Measurements from ENCODE around the gene PCLO.
"Not testable (repeated sequence)": the region's sequence is repeated elsewhere in the genome, so short reads cannot be mapped to it uniquely, and the experiment has no call there.

PCLO gene

GRCh38 chr7:82959528-82959927, 203.2 kb downstream of the PCLO start:
- no peak for DNase-seq

GRCh38 chr7:82957521-82957920, 205.2 kb downstream of the PCLO start:
- no peak for DNase-seq

DNA sequence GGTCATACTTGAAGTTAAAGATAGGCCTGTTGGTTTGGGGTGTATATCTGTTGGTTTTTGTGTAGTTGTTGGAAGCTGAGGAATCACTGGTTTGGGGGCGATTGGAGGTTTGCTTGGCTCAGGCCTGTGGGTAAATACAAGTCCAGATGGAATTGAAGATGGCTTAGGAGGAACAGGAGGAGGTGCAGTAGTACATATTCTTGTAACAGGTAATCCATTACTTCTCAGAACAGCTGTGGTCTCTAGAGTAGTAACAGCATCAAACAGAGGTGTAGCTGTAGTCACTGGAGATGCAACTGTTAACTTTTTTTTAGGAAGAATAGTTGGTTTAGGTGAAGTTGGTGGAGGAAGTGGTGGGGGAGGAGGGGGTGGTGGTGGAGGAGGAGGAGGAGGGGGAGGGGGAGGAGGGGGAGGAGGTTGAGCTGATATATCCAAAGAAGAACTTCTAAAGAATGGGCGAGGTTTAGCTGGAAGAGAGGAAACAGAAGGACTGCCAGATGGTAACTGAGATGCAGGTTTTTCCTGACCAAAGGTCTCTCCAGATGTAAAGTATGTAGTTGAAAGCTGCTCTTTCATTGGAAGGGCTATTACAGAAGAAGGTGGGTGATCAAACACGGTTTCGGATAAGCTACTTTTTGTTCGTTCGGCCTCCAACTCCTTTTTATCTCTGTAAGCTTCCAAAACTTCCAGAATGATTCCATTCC, 209.2 kb downstream of the PCLO start:
- no peak for DNase-seq

DNA sequence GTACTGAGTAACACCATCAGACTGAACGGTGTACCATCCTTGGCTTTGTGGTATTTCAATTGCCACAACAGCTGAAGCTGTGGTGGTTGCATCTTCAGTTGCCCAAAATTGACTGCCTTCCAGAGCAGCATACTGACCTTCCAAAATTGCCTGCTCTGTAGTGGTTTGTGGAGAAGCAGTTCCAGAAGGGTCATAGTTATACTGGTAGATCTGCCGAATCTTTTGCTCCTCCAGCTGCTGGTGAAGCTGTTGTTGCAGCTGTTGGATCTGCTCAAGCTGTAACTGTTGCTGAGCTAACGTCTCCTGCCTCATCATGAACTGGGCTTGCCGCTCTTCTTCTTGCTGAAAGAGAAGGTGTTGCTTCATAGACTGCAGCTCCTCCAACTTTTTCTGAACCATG, 212.2 kb downstream of the PCLO start:
- DNase-seq: peak; percentile 4

- no peak for DNase-seq
Observed at GRCh38 chr7:82945480-82945879, 217.2 kb downstream of the PCLO start.

- DNase-seq: no peak
Observed at GRCh38 chr7:82945056-82945455, 217.6 kb downstream of the PCLO start.

DNA sequence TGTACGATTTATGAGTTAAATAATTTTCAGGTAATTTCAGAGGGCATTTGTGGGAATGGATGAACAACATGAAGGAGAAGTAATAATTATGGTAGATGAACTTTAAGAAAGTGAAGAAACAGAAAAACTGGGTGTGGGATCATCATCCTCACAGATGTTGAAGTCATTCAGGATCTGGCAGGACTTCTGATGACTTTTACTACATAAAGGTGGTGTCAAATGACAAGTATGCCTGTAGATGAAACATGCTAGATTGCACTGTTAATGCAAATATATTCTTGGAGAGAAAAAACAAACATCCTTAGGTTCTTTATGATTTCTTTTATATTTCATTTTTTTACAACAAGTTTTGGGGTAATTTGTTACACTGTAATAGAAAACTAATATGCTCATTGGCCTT, 230.2 kb downstream of the PCLO start:
- no peak for DNase-seq

DNA sequence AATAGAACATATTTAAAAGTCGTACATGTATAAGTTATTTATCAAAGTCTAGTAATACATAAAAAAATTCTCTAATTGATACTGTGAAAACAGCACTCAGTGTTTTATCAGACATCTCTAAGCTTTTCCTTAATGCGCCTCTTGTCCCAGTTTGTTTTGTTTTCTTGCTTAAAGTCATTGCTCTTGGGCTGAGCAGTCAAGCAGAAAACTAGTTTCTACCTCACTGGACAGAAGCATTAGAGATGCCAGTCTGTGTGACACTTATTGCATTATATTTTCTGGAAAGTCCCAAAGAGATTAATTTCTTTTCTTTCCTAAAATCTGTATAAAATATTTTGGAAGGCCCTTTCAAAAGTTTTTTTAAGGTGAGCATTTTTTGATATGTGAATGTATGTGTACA, 236.2 kb downstream of the PCLO start:
- no peak for DNase-seq

DNA sequence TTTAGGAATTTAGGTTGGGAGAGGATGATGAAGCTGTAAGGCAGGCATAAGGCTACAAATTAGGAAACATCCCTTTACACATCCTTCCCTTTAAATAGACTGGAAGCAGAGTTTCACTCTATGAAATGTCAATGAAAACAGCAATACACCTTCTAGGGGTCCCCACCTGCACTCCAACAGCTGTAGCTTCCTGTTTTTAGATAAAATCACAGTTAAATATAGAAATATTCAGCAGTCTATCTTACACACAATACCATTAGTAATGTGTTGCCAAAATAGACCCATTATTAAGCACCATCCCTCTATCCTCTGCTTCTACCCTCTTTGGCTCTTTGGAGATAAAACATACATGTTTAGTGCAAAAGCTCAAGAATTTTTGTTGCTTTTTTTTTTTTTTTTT, 237.4 kb downstream of the PCLO start:
- no peak for DNase-seq

DNA sequence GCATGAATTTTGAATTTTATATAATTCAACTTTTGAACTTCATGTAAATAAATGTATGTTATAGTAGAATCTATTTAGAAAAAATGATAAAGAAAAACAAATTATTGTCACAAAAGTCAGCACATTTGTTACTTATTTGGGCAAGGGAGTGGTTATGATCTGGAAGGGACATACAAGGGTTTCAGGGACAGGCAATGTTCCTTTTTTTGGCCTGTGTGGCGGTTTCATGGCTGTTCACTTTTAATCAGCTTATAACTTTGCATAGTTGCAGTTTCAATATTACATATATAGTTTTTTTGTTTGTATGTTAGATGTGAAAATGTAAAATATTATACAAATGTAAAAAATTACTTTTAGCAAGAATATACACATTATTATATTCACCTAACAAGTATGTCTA, 256.2 kb downstream of the PCLO start:
- DNase-seq: no peak

GRCh38 chr7:82904871-82905270, 257.8 kb downstream of the PCLO start:
- no peak for DNase-seq

DNA sequence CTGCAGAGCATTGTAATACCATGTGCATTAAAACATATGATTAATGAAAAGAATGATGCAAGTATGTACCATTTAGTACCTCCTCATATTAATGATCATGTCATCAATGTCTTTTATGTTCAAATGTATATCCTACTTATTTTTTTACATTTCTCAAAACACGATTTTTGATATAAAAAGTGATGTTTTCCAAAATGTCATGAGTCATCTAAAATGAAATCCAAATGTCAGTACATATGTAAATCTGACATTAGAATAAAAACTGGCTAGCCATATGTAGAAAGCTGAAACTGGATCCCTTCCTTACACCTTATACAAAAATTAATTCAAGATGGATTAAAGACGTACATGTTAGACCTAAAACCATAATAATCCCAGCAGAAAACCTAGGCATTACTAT, 261.6 kb downstream of the PCLO start:
- not testable (repeated sequence) for DNase-seq

- no peak for DNase-seq
Observed at GRCh38 chr7:82897500-82897899, 265.2 kb downstream of the PCLO start.

DNA sequence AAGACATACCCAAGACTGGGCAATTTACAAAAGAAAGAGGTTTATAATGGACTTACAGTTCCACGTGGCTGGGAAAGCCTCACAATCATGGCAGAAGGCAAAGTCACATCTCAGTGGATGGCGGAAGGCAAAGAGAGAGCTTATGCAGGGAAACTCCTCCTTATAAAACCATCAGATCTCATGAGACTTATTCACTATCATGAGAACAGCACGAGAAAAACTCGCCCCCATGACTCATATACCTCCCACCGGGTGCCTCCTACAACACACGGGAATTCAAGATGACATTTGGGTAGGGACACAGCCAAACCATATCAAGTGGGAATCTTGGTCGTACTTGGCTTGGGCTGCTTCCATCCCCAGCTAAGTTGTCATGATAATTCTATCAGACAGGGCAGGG, 268.3 kb downstream of the PCLO start:
- DNase-seq: not testable (repeated sequence)

GRCh38 chr7:82886324-82886723, 276.4 kb downstream of the PCLO start:
- DNase-seq: no peak

GRCh38 chr7:82865856-82866255, 296.8 kb downstream of the PCLO start:
- DNase-seq: no peak

- no peak for DNase-seq
Observed at GRCh38 chr7:82859106-82859850, 303.4 kb downstream of the PCLO start.

DNA sequence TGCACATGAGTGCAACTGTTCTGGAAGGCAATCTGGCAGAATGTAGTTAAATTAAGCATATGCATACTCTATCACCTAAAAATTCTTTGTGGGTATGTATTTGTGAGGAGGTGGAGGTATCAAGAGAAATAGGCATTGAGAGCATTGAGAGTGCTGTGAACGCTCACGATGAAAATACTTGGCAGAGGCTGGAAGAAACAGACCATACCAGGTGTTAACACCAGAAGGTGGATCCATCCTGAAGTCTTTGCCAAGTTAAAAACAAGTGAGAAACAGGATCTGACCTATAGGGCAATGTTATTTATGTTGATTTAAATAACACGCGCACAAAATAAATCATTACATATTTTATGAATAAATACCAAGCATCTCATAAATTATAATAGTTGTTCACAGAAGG, 311.6 kb downstream of the PCLO start:
- no peak for DNase-seq

GRCh38 chr7:82841828-82842227, 320.9 kb downstream of the PCLO start:
- no peak for DNase-seq

- DNase-seq: no peak
Observed at GRCh38 chr7:82840061-82840460, 322.6 kb downstream of the PCLO start.

DNA sequence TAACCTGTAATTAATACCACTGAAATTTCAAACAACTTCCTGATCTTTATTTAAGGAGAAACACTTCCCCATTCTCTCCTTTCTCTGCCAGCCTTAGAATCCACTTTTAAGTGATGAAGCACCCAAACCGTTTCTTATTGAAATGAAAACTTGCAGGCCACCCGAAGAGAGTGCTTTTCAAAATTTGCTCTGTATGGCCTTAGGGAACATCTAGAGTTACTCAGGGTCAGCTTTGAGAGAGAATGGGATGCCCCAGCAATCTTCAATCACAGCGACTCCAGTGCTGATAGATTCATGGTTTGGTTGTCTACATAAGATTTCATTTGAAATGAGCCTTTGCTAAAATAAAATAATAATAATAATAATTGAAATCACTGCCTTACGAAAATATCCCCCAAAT, 323.1 kb downstream of the PCLO start:
- no peak for DNase-seq

DNA sequence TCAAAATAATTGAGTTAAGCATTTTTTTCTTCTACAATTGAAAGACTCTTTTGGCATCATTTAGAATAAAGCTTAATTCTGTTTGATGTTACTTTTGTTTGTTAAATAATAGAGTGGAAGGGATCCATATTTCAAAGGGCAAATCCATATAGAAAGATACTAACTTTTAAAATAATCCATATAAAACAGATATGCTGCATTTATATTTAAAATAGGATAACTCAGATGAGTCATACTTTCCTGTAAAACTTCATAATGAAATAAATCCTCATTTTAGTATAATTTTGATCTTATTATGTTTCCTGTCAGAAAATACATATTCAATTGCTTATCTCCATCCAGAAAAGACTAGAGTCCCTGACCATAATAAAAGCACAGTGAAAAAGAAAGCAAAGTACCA, 323.6 kb downstream of the PCLO start:
- no peak for DNase-seq

- no peak for DNase-seq
Observed at GRCh38 chr7:82838314-82838713, 324.4 kb downstream of the PCLO start.

DNA sequence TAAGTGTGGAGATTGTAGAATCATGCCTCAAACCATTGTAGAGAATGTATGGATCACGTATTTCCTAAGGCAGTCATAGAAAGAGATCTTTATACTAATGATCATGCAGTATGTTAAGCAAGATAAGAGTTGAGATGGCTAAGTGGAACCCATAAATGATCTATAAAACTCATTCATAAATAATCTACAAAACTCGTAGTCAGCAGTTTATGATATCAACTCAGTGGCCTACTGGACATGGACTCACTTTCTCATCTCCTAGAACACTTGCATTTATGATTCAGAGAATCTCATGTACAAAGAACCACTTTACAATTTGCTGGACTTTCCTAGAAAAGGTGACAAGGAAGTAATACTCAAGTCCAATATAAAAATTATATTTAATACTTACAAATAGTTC, 339.6 kb downstream of the PCLO start:
- DNase-seq: no peak

- DNase-seq: no peak
Observed at GRCh38 chr7:82821037-82821436, 341.6 kb downstream of the PCLO start.

Measured in NCI-H510A (cell line).